MCF 10A (cell line): ENCODE measurements around the gene ZFX. TPM values are rescaled to one million over a fixed set of nuclear protein-coding genes. Genes with fewer than 3 reads are reported as not detected.

Experiments used
- BruUV-seq: library from RNA; stranded (reverse); fragments of 400-500 nt; replicated peaks from 2 replicates; lab custom pipeline; 2021; lab: Mats Ljungman, UMichigan
- CTCF ChIA-PET: fragments of 300-600 bp; sonication (Branson Sonifier 250); formaldehyde crosslinking; extraction: SDS; loops from one replicate; lab custom pipeline; 2021; ENCODE audit warnings: antibody characterized with exemption, inconsistent platforms; lab: Yijun Ruan, JAX
- POLR2A ChIA-PET: fragments of 300-600, 350-650 bp; sonication (Branson Sonifier 250); formaldehyde crosslinking; extraction: SDS; loops from one replicate; lab custom pipeline; 2020; ENCODE audit warnings: antibody characterized with exemption, inconsistent platforms; lab: Yijun Ruan, JAX
- DNase-seq: peaks from one replicate; pipeline ENCODE4 v3.0.0-alpha.2; 2018; ENCODE audit not compliant: unreplicated experiment
- H3K27ac Mint-ChIP-seq: one replicate; pipeline ENCODE4 v1.8.0; 2022; ENCODE audit warnings: mild to moderate bottlenecking, low read depth, mixed read lengths; ENCODE audit not compliant: unreplicated experiment
- H3K27me3 Mint-ChIP-seq: one replicate; pipeline ENCODE4 v1.8.0; 2022; ENCODE audit warnings: mixed read lengths; ENCODE audit not compliant: insufficient read depth, unreplicated experiment
- H3K36me3 Mint-ChIP-seq: one replicate; pipeline ENCODE4 v1.8.0; 2022; ENCODE audit warnings: mild to moderate bottlenecking, moderate library complexity, mixed read lengths; ENCODE audit not compliant: insufficient read depth, unreplicated experiment
- H3K4me1 Mint-ChIP-seq: one replicate; pipeline ENCODE4 v1.8.0; 2022; ENCODE audit warnings: mixed read lengths; ENCODE audit not compliant: insufficient read depth, unreplicated experiment
- H3K4me3 Mint-ChIP-seq: one replicate; pipeline ENCODE4 v1.8.0; 2022; ENCODE audit warnings: mild to moderate bottlenecking, moderate library complexity, mixed read lengths; ENCODE audit not compliant: unreplicated experiment
- H3K9me3 Mint-ChIP-seq: one replicate; pipeline ENCODE4 v1.8.0; 2022; ENCODE audit warnings: mixed read lengths; ENCODE audit not compliant: unreplicated experiment
- intact Hi-C: fragments of 100-400 bp; cut with micrococcal nuclease; formaldehyde crosslinking; loops from 2 replicates; pipeline ENCODE4 v1.14.1; 2022
- total RNA-seq: library from RNA; stranded (reverse); gene quantifications from 2 replicates; pipeline ENCODE4 v1.2.3, GENCODE V29; 2022
- TF ChIP-seq, protein P1 (sequence below): fragments of 200-600 bp; IDR thresholded peaks from one replicate; pipeline ENCODE4 v1.8.0; 2022; ENCODE audit warnings: antibody characterized with exemption, mild to moderate bottlenecking; ENCODE audit not compliant: unreplicated experiment

Gene ZFX
- total RNA-seq, 1 experiment from 2014 or later: 72.3 TPM

DNA sequence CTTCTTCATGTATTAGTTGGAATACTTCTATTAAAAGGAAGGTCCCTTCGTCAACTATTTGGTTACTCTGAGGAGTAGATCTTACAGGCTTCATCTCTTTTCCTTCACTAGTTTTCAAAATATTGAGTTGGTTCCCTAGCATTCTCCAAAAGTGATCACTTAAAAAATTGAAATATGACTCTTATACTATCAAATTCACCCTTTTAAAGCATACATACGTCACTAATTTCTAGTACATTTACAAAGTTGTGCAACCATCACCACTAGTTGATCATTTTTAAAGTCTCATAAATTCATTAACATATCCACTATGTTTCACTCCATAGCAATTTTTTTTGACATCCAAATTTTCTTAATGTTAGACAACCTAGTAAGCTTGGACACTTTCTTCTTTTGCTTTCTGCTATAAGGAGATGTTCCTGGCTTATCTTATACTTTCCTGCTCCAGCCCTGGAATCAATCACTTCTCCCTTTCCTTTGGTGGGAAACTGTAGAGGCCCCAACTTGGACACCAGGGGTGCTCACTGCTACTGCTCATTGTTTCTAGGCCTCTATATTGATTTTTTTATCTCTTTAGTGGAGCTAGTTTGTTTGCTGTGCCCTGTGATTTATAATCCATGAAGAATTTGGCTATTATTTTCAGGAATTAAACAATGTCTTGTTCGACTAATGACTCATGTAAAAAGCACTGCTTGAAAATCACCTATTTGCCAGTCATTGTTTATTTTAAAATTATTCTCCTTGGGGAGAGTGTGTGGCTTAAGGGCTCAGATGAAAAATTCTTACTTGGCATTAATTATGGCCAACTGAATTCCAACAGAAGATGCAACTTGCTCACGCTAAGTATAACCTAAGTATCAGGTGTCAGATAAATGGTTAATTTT, 4.0 kb upstream of the ZFX start:
- Mint-ChIP-seq H3K4me3 (peak overlapping the region; percentile 63), H3K27ac (peak overlapping the region; percentile 92), H3K9me3 (no peaks in the 10 kb centered on the region), H3K36me3 (no peaks in the 10 kb centered on the region), H3K27me3 (no peaks in the 10 kb centered on the region), H3K4me1 (peaks cover 28% of the 10 kb centered on the region)
- no peak for DNase-seq
- intact Hi-C loops: no loop called here
- TF ChIP-seq, protein P1, sequence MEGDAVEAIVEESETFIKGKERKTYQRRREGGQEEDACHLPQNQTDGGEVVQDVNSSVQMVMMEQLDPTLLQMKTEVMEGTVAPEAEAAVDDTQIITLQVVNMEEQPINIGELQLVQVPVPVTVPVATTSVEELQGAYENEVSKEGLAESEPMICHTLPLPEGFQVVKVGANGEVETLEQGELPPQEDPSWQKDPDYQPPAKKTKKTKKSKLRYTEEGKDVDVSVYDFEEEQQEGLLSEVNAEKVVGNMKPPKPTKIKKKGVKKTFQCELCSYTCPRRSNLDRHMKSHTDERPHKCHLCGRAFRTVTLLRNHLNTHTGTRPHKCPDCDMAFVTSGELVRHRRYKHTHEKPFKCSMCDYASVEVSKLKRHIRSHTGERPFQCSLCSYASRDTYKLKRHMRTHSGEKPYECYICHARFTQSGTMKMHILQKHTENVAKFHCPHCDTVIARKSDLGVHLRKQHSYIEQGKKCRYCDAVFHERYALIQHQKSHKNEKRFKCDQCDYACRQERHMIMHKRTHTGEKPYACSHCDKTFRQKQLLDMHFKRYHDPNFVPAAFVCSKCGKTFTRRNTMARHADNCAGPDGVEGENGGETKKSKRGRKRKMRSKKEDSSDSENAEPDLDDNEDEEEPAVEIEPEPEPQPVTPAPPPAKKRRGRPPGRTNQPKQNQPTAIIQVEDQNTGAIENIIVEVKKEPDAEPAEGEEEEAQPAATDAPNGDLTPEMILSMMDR: no peak
- no TSS peak for BruUV-seq
- POLR2A ChIA-PET: interaction anchor here (0.6 to 1.4 kb wide), 6 partner anchors 17 to 124 kb away, joined by 3 to 12 read pairs (median 4); partner anchors contain the start of gene EIF2S3
- CTCF ChIA-PET: interaction anchor here (0.6 to 0.8 kb wide), 4 partner anchors 47 to 358 kb away, joined by 3 to 4 read pairs (median 3); no protein-coding TSS in a partner anchor

DNA sequence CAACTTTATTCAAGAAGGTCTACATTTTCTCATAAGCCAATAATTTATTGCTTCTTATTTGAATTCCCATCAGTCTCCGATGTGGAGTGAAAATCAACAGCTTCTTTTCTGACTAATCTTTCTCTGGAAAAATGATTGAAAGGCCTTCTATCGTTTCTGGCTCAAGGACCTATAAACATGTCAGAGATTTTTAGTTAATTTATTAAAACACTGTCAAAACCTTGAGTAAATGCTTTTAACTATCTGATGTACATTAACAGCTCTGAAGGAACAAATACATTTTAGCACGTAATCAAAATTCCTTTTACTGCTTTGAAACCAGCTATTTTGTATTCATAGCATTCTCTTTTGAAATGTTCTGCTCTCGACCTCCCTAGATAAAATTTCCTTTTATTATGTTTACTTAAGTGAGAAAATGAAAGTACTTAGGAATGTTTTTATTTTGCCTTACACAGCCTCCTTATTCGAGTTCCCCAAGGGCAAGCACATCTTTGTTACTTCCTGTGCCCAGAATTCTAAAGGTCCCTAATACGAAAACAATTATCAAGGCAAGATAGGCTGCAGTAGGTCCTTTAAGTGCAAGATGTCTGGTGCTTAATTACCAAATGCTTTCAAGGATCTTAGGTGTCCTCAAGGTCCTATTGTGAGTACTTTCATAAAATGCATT, 3.1 kb upstream of the ZFX start:
- ChIA-PET POLR2A (interaction anchor here (0.6 to 1.4 kb wide), 6 partner anchors 16 to 125 kb away, joined by 3 to 12 read pairs (median 4); partner anchors contain the start of gene EIF2S3), CTCF (interaction anchor here (0.7 kb wide), 2 partner anchors 46 to 357 kb away, joined by 3 to 4 read pairs; no protein-coding TSS in a partner anchor)
- Mint-ChIP-seq H3K36me3 (no peaks in the 10 kb centered on the region), H3K9me3 (no peaks in the 10 kb centered on the region), H3K27ac (peak overlapping the region; percentile 92), H3K4me3 (peak overlapping the region; percentile 63), H3K4me1 (peaks cover 33% of the 10 kb centered on the region), H3K27me3 (no peaks in the 10 kb centered on the region)
- TF ChIP-seq, protein P1: no peak
- intact Hi-C loops: no loop called here
- DNase-seq: no peak
- no TSS peak for BruUV-seq

DNA sequence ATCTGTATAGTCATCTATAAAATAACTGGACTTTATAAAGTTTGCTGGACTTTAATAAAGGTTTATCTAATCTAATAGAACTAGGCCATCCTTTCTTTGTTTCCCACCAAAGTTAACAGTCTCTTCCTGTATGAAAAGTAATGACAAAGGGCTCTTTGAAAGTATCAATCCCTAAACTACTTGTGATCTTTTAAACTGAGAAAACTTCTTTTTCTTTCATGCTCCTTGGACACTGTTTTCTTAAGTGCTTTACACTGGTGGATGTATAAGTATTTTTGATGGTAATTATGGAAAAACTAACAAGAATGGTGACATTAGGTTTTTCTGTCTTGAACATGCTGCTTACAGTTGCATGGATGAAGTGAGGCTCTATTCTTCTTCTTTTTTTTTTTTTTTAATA, 2.4 kb upstream of the ZFX start:
- ChIA-PET CTCF (interaction anchor here (0.6 kb wide), 1 partner anchor 68 kb away, joined by 3 read pairs; no protein-coding TSS in a partner anchor), POLR2A (interaction anchor here (0.6 to 3.6 kb wide), 4 partner anchors 25 to 121 kb away, joined by 3 to 21 read pairs (median 6); partner anchors contain the start of gene EIF2S3)
- TF ChIP-seq, protein P1: no peak
- Mint-ChIP-seq H3K27ac (peak overlapping the region; percentile 92), H3K27me3 (no peaks in the 10 kb centered on the region), H3K4me3 (peak overlapping the region; percentile 63), H3K9me3 (no peaks in the 10 kb centered on the region), H3K4me1 (peaks cover 34% of the 10 kb centered on the region), H3K36me3 (peaks cover 6% of the 10 kb centered on the region)
- DNase-seq: no peak
- BruUV-seq: no TSS peak
- intact Hi-C loops: no loop called here
